HL-60 (cell line): ENCODE data around the gene GSC.

Experiments used
- DNase-seq, 2 experiments: peaks; one replicate each; pipeline ENCODE4 v3.0.0-alpha.2; 2010 to 2020; ENCODE audit warnings: low read depth in 1 of 2, low spot score in 1 of 2
- H3K27ac ChIP-seq: fragments of 250-450 bp; sonication (Bioruptor Pico); replicated peaks from 2 replicates; pipeline ENCODE4 v1.5.1; 2020; ENCODE audit warnings: mild to moderate bottlenecking, moderate library complexity
- H3K27me3 ChIP-seq: fragments of 250-450 bp; sonication (Bioruptor Pico); 2 replicates; pipeline ENCODE4 v1.5.1; 2021; ENCODE audit warnings: mild to moderate bottlenecking, moderate library complexity; ENCODE audit not compliant: insufficient read depth, poor library complexity, severe bottlenecking
- H3K4me3 ChIP-seq: replicated peaks from 2 replicates; pipeline ENCODE4 v1.5.1; 2011; ENCODE audit warnings: mild to moderate bottlenecking, control low read depth, low read length; ENCODE audit not compliant: insufficient read depth
- GABPA ChIP-seq: IDR thresholded peaks from 2 replicates; pipeline ENCODE4 v1.6.1; 2012; ENCODE audit warnings: low read depth
- POLR2AphosphoS5 ChIP-seq: IDR thresholded peaks from 2 replicates; pipeline ENCODE4 v1.6.1; 2012; ENCODE audit warnings: low read depth
- SPI1 ChIP-seq: IDR thresholded peaks from 2 replicates; pipeline ENCODE4 v1.6.1; 2012; ENCODE audit warnings: low read depth, mild to moderate bottlenecking, borderline replicate concordance
- long read RNA-seq: library from polyadenylated mRNA; unstranded; transcript quantifications from one replicate; pipeline ENCODE4 v2.0.0, GENCODE V29; 2020
- TF ChIP-seq, protein P1 (sequence below): IDR thresholded peaks from 2 replicates; pipeline ENCODE4 v1.6.1; 2012; ENCODE audit warnings: low read depth; ENCODE audit not compliant: insufficient replicate concordance
- TF ChIP-seq, protein P2 (sequence below): IDR thresholded peaks from one replicate; pipeline ENCODE4 v1.5.1; 2011; ENCODE audit warnings: low read length, control low read depth, inconsistent platforms; ENCODE audit not compliant: insufficient read depth

Gene GSC
- long read RNA-seq = 0 reads

DNA sequence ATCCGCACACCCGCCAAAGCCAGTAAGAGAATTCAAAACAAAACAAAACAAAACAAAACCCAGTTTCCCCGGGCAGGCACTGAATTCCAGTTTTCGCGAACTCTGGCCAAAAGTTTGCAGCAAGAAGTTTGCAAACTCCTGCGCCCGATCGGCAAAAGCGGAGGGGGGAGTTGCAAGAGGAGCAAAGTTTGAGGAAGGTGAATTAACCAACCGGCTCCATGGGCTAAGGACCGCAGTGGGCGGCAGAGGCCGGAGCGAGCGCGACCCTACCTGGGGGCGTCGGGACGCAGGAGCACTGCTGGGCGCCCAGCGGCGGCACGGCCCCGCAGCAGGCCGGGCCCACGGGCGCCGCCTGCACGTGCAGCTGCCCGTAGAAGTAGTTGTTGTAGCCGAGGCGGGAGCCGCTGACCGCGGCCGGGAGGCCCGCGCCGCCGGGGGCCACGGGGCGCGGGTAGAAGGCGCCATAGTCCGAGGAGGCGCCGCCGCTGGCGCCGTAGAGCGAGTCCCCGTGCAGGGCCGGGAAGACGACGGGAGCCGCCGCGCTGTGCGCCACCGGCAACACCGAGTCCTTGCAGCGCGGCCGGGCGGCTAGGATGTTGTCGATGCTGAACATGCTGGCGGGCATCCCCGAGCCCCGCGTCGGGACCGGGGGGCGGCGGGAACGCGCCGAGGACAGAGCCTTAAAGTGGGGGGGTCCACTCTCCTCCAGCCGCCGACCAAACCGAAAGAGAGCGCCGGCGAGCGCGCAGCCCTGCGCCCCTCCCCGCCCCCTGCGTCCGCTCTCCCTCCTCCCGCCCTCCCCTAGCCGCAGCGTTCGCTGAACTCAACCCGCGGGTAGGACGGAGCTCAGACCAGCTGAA, at the start of gene GSC:
Gene GSC, minus strand, starts transcription at position 723 of the 860 bp plus-strand sequence. Its CDS starts 98 bp downstream, at position 625.
- peaks cover 84% of the 10 kb centered on the region for H3K27me3 ChIP-seq
- H3K27ac ChIP-seq = no peak within 1 kb of the TSS
- DNase-seq = peak; percentile 4
- peak within 1 kb of the TSS; percentile 3; the same call in 1 of the 2 replicates for H3K4me3 ChIP-seq
- TF ChIP-seq GABPA = no peak

DNA sequence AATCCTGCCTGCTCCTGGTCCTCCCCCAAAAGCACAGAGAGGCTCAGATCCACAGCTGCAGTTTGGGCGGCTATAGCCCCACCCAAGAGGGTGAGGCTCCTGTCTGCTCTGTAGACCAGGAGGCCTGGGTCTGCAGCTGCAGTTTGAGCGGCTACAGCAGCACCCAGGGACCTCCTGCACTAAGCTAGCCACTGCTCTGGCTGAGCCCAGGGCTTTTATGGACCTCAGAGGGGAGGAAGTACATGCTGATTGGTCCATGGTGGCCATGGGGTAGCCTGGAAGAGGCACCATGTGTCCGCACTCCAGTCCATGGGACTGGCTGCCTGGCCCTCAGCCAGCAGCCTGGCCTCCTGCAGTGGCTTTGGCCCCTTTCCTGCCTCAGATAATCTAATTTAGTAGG, 49.6 kb upstream of the GSC start:
- no peak overlapping the region for H3K4me3 ChIP-seq
- TF ChIP-seq POLR2AphosphoS5 (no peak), SPI1 (no peak), GABPA (no peak)
- TF ChIP-seq, protein P1, sequence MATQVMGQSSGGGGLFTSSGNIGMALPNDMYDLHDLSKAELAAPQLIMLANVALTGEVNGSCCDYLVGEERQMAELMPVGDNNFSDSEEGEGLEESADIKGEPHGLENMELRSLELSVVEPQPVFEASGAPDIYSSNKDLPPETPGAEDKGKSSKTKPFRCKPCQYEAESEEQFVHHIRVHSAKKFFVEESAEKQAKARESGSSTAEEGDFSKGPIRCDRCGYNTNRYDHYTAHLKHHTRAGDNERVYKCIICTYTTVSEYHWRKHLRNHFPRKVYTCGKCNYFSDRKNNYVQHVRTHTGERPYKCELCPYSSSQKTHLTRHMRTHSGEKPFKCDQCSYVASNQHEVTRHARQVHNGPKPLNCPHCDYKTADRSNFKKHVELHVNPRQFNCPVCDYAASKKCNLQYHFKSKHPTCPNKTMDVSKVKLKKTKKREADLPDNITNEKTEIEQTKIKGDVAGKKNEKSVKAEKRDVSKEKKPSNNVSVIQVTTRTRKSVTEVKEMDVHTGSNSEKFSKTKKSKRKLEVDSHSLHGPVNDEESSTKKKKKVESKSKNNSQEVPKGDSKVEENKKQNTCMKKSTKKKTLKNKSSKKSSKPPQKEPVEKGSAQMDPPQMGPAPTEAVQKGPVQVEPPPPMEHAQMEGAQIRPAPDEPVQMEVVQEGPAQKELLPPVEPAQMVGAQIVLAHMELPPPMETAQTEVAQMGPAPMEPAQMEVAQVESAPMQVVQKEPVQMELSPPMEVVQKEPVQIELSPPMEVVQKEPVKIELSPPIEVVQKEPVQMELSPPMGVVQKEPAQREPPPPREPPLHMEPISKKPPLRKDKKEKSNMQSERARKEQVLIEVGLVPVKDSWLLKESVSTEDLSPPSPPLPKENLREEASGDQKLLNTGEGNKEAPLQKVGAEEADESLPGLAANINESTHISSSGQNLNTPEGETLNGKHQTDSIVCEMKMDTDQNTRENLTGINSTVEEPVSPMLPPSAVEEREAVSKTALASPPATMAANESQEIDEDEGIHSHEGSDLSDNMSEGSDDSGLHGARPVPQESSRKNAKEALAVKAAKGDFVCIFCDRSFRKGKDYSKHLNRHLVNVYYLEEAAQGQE = no peak
- TF ChIP-seq, protein P2, sequence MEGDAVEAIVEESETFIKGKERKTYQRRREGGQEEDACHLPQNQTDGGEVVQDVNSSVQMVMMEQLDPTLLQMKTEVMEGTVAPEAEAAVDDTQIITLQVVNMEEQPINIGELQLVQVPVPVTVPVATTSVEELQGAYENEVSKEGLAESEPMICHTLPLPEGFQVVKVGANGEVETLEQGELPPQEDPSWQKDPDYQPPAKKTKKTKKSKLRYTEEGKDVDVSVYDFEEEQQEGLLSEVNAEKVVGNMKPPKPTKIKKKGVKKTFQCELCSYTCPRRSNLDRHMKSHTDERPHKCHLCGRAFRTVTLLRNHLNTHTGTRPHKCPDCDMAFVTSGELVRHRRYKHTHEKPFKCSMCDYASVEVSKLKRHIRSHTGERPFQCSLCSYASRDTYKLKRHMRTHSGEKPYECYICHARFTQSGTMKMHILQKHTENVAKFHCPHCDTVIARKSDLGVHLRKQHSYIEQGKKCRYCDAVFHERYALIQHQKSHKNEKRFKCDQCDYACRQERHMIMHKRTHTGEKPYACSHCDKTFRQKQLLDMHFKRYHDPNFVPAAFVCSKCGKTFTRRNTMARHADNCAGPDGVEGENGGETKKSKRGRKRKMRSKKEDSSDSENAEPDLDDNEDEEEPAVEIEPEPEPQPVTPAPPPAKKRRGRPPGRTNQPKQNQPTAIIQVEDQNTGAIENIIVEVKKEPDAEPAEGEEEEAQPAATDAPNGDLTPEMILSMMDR = no peak
- no peak for DNase-seq
- no peaks in the 10 kb centered on the region for H3K27me3 ChIP-seq
- H3K27ac ChIP-seq = no peak overlapping the region

DNA sequence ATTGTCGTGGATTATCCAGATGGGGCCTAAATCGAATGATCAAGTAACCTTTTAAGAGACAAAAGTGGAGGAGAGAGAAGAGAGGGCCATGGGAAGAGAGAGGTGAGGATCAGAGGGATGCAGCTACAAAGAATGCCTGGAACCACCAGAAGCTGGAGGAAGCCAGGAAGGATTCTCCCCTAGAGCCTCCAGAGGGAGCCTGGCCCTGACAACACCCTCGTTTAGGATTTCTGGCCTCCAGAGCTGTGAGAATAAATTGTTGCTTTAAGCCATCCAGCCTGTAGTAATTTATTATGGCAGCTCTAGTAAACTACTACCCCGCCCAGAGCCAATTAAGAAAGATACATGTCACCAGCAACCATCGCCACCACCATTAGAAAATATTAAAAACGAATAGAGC, 46.2 kb upstream of the GSC start:
- no peak for DNase-seq
- Histone ChIP-seq H3K27me3 (no peaks in the 10 kb centered on the region), H3K4me3 (no peak overlapping the region), H3K27ac (no peak overlapping the region)
- TF ChIP-seq, protein P2 = no peak
- no peak for TF ChIP-seq GABPA
- TF ChIP-seq SPI1 = no peak
- no peak for TF ChIP-seq POLR2AphosphoS5
- TF ChIP-seq, protein P1 = no peak

DNA sequence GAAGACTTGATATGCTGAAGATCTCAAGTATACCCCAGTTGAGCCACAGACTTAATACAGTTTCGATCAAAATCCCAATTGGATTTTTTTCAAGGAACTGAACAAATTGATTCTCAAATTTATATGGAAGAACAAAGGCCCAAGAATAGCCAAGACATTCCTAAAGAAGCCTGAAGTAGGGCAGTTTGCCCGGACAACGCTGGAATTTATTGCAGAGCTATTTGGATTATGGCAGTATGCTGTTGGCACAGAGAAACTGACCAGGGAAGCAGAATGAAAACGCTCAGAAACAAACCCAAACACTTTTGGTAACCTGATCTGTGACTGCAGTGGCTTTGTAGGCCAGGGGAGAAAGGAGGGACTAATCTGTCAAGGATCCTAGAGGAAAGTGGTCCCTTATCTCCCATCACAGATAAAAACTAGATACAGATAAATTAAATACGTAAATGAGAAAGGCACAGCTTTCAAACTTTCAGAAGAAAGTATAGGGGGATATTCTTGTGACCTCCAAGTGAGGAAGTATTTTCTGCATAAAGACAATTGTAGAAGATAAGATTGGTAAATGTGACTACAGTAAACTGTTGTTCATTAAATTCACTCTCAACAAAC, 35.9 kb upstream of the GSC start:
- Histone ChIP-seq H3K4me3 (no peak overlapping the region), H3K27me3 (no peaks in the 10 kb centered on the region), H3K27ac (no peak overlapping the region)
- TF ChIP-seq GABPA = no peak
- no peak for TF ChIP-seq SPI1
- TF ChIP-seq, protein P1 = no peak
- TF ChIP-seq, protein P2 = no peak
- TF ChIP-seq POLR2AphosphoS5 = no peak
- DNase-seq = no peak
